Sigmoid colon (tissue), 7 donors: ENCODE measurements around the gene IFI27. TPM values are rescaled to one million over a fixed set of nuclear protein-coding genes. Genes with fewer than 3 reads are reported as not detected.

Experiments used
- DNase-seq: peaks from one replicate; pipeline ENCODE4 v3.0.0-alpha.2; 2019
- H3K27ac ChIP-seq, 4 donors: fragments of 200-600 bp; sonication (generic); one replicate each; pipeline ENCODE4 v1.5.1; 2016 to 2019; ENCODE audit warnings: mild to moderate bottlenecking in 1 of 4
- H3K27me3 ChIP-seq, 3 donors: fragments of 200-600 bp; sonication (generic); one replicate each; pipeline ENCODE4 v1.5.1; 2019; ENCODE audit warnings: mild to moderate bottlenecking in 1 of 3
- H3K36me3 ChIP-seq, 4 donors: fragments of 200-600 bp; sonication (generic); one replicate each; pipeline ENCODE4 v1.5.1; 2016 to 2019
- H3K4me1 ChIP-seq, 4 donors: fragments of 200-600 bp; sonication (generic); one replicate each; pipeline ENCODE4 v1.5.1; 2017 to 2019
- H3K4me3 ChIP-seq, 4 donors: fragments of 200-600 bp; sonication (generic); one replicate each; pipeline ENCODE4 v1.5.1; 2017 to 2019; ENCODE audit warnings: mild to moderate bottlenecking in 2 of 4, moderate library complexity in 1 of 4
- H3K9me3 ChIP-seq, 4 donors: fragments of 200-600 bp in 3 of 4; sonication (generic) in 3 of 4; one replicate each; pipeline versions ENCODE4 v1.5.1 to v1.6.1; 2013 to 2019
- CTCF ChIP-seq, 4 experiments: fragments of 450-650 bp in 3 of 4; fragments of 200-600 bp in 1 of 4; IDR thresholded peaks; one replicate each; pipeline ENCODE4 v1.5.1; 2016 to 2019; ENCODE audit warnings: antibody characterized with exemption in 4 of 4, mild to moderate bottlenecking in 3 of 4, moderate library complexity in 2 of 4
- EP300 ChIP-seq, 4 donors: sonication (generic); formaldehyde crosslinking; IDR thresholded peaks; one replicate each; pipeline ENCODE4 v1.6.1; 2017; ENCODE audit warnings: antibody characterized with exemption in 4 of 4
- POLR2A ChIP-seq, 2 donors: fragments of 450-650 bp; IDR thresholded peaks; one replicate each; pipeline ENCODE4 v1.6.1; 2016; ENCODE audit warnings: antibody characterized with exemption in 2 of 2, mild to moderate bottlenecking in 2 of 2, moderate library complexity in 2 of 2
- POLR2AphosphoS5 ChIP-seq, 4 donors: sonication (generic); formaldehyde crosslinking; IDR thresholded peaks; one replicate each; pipeline ENCODE4 v1.6.1; 2017; ENCODE audit warnings: antibody characterized with exemption in 4 of 4
- WGBS, 2 donors: extraction: QIAGEN DNeasy Blood & Tissue Kit; methylation state at CpG; one replicate each; pipeline ENCODE4 v1.1.7; 2013; 5-methylcytosine and 5-hydroxymethylcytosine counted together
- intact Hi-C: fragments of 100-400 bp; cut with DNase I; formaldehyde crosslinking; loops from one replicate; pipeline ENCODE4 v1.15.1; 2023
- polyA plus RNA-seq, 3 donors: library from polyadenylated mRNA; stranded (reverse); fragments of 200-250 nt; gene quantifications; one replicate each; pipeline ENCODE4 v1.2.3, GENCODE V29; 2013
- total RNA-seq, 4 donors: library from RNA; depleted of rRNA; stranded (reverse); fragments of >200 nt; gene quantifications; one replicate each; pipeline ENCODE4 v1.1.0, GENCODE V29; 2016
- donor health status: healthy with polysubstance abuse.
- donor health status: Bipolar disorder and iron deficiency.
- donor health status: healthy.

IFI27 gene
- total and polyA plus RNA-seq, 7 donors: 25.2 to 3,562 (median 183) TPM

GRCh38 chr14:94164685-94165431 lies 54.3 kb downstream of the IFI27 start:
- Histone ChIP-seq H3K36me3 (no peaks in the 10 kb centered on the region), H3K9me3 (no peaks in the 10 kb centered on the region), H3K27ac (no peak overlapping the region), H3K27me3 (peaks cover 0 to 19% (median 7%) of the 10 kb centered on the region in 3 donors), H3K4me3 (no peak overlapping the region), H3K4me1 (no peaks in the 10 kb centered on the region)
- TF ChIP-seq CTCF (IDR thresholded peaks at IDR 0.05) (no peak), POLR2AphosphoS5 (IDR thresholded peaks at IDR 0.05) (no peak)
- intact Hi-C loops: no loop called here
- WGBS, 2 donors: 55 to 70% methylated on average over 26 of the region's 26 CpGs
- DNase-seq: no peak

- H3K36me3 ChIP-seq: no peaks in the 10 kb centered on the region
- DNase-seq: no peak
- H3K4me3 ChIP-seq: no peak overlapping the region
- peaks cover 0 to 19% (median 7%) of the 10 kb centered on the region in 3 donors for H3K27me3 ChIP-seq
- no peak for TF ChIP-seq POLR2A (IDR thresholded peaks at IDR 0.05)
- no peak for TF ChIP-seq POLR2AphosphoS5 (IDR thresholded peaks at IDR 0.05)
- no peak for TF ChIP-seq CTCF (IDR thresholded peaks at IDR 0.05)
- no peak for TF ChIP-seq EP300 (IDR thresholded peaks at IDR 0.05)
- no peaks in the 10 kb centered on the region for H3K9me3 ChIP-seq
- no peaks in the 10 kb centered on the region for H3K4me1 ChIP-seq
- intact Hi-C loops: no loop called here
- H3K27ac ChIP-seq: no peak overlapping the region
- 86 to 96% methylated on average over 3 of the region's 3 CpGs for WGBS, 2 donors
Observed at GRCh38 chr14:94165744-94166143, 55.2 kb downstream of the IFI27 start.

Other genes starting within 250 kb of the IFI27 start
- not detected for gene FAM181A, start 183.4 kb upstream of the IFI27 start, total RNA-seq
- not detected for gene FAM181A, start 183.4 kb upstream of the IFI27 start, polyA plus RNA-seq
- 100 to 1,000 TPM; 117 to 178 (median 139) TPM for gene ASB2, start 134.2 kb upstream of the IFI27 start, total RNA-seq
- gene ASB2, start 134.2 kb upstream of the IFI27 start, polyA plus RNA-seq: 1 to 10 TPM; 1.2 to 10.0 (median 4.2) TPM
- gene CCDC197, start 113.4 kb upstream of the IFI27 start, total RNA-seq: not detected
- gene CCDC197, start 113.4 kb upstream of the IFI27 start, polyA plus RNA-seq: not detected
- under 1 TPM; 0.14 to 0.71 (median 0.52) TPM for gene OTUB2, start 84.4 kb upstream of the IFI27 start, total RNA-seq
- 1 to 10 TPM in 2 of 3 donors, under 1 TPM in 1; 0.60 to 2.3 (median 2.0) TPM for gene OTUB2, start 84.4 kb upstream of the IFI27 start, polyA plus RNA-seq
- 100 to 1,000 TPM; 109 to 147 (median 133) TPM for gene DDX24, start 29.5 kb upstream of the IFI27 start, total RNA-seq
- 10 to 100 TPM; 42.5 to 63.5 (median 43.2) TPM for gene DDX24, start 29.5 kb upstream of the IFI27 start, polyA plus RNA-seq
- gene IFI27L1, start 29.4 kb upstream of the IFI27 start, total RNA-seq: 1 to 10 TPM; 6.7 to 8.6 (median 7.7) TPM
- 10 to 100 TPM; 25.1 to 49.5 (median 30.6) TPM for gene IFI27L1, start 29.4 kb upstream of the IFI27 start, polyA plus RNA-seq
- 100 to 1,000 TPM in 2 of 4 donors, 10 to 100 TPM in 2; 47.9 to 145 (median 91.7) TPM for gene IFI27L2, start 18.9 kb downstream of the IFI27 start, total RNA-seq
- 100 to 1,000 TPM in 1 of 3 donors, 10 to 100 TPM in 2; 63.1 to 126 (median 84.7) TPM for gene IFI27L2, start 18.9 kb downstream of the IFI27 start, polyA plus RNA-seq
- 1 to 10 TPM in 1 of 4 donors, under 1 TPM in 3; 0.27 to 3.0 (median 0.69) TPM for gene PPP4R4, start 63.6 kb downstream of the IFI27 start, total RNA-seq
- under 1 TPM in 2 of 3 donors, not detected in 1; 0.07 to 0.60 TPM for gene PPP4R4, start 63.6 kb downstream of the IFI27 start, polyA plus RNA-seq
- gene SERPINA10, start 182.5 kb downstream of the IFI27 start, total RNA-seq: not detected
- gene SERPINA10, start 182.5 kb downstream of the IFI27 start, polyA plus RNA-seq: under 1 TPM in 1 of 3 donors, not detected in 2; 0.06 TPM
- not detected for gene SERPINA6, start 212.6 kb downstream of the IFI27 start, total RNA-seq
- 1 to 10 TPM in 1 of 3 donors, not detected in 2; 2.0 TPM for gene SERPINA6, start 212.6 kb downstream of the IFI27 start, polyA plus RNA-seq